HEK293 (cell line): ENCODE results near the gene GRB14.

ENCODE experiments used
- ZBTB8A ChIP-seq: fragments of 450-650 bp; formaldehyde crosslinking; IDR thresholded peaks from 2 replicates; pipeline ENCODE4 v1.5.1; 2016; ENCODE audit warnings: missing biosample characterization, missing genetic modification characterization
- ZNF518A ChIP-seq: fragments of 450-650 bp; formaldehyde crosslinking; conservative IDR thresholded peaks from 2 replicates; pipeline ENCODE4 v1.5.1; 2016; ENCODE audit warnings: low read depth, missing biosample characterization, missing genetic modification characterization
- ZNF768 ChIP-seq: fragments of 450-650 bp; formaldehyde crosslinking; IDR thresholded peaks from 2 replicates; pipeline ENCODE4 v1.5.1; 2018; ENCODE audit warnings: missing biosample characterization, mild to moderate bottlenecking, missing genetic modification characterization

DNA sequence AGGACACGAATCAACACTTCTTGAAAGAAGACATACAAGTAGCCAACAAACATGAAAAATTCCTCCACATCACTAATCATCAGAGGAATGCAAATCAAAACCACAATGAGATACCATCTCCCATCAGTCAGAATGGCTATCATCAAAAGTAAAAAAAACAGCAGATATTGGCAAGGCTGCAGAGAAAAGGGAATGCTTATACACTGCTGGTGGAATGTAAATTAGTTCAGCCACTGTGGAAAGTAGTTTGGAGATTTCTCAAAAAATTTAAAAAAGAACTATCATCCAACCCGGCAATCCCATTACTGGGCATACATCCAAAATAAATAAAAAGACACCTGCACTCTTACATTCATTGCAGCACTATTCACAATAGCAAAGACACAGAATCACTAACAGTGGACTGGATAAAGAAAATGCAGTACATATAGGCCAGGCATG lies 78.7 kb downstream of the GRB14 start:
- TF ChIP-seq ZNF768 (tag by site-specific recombination) (no peak), ZBTB8A (tag by site-specific recombination) (no peak), ZNF518A (no peak)
